Effector memory CD4-positive, alpha-beta T cell (primary cell): ENCODE measurements around the gene FRMD6.

Experiments
- DNase-seq, 3 donors: peaks; one replicate each; pipeline ENCODE4 v3.0.0-alpha.2; 2020
- H3K27ac ChIP-seq: 2 replicates; pipeline ENCODE4 v1.7.0; 2013; ENCODE audit warnings: mild to moderate bottlenecking, low read length, moderate library complexity; ENCODE audit not compliant: insufficient read depth, poor library complexity, severe bottlenecking
- H3K27me3 ChIP-seq: replicated peaks from 2 replicates; pipeline ENCODE4 v1.7.0; 2013; ENCODE audit warnings: mild to moderate bottlenecking, low read length; ENCODE audit not compliant: insufficient read depth, control insufficient read depth, poor library complexity, severe bottlenecking
- H3K36me3 ChIP-seq: 2 replicates; pipeline ENCODE4 v1.7.0; 2013; ENCODE audit warnings: mild to moderate bottlenecking, low read length, moderate library complexity; ENCODE audit not compliant: control insufficient read depth, insufficient read depth
- H3K4me1 ChIP-seq: 2 replicates; pipeline ENCODE4 v1.7.0; 2013; ENCODE audit warnings: low read length, mild to moderate bottlenecking; ENCODE audit not compliant: control insufficient read depth, insufficient read depth, poor library complexity, severe bottlenecking
- H3K4me3 ChIP-seq: 2 replicates; pipeline ENCODE4 v1.7.0; 2013; ENCODE audit warnings: low read length, low read depth, mild to moderate bottlenecking; ENCODE audit not compliant: insufficient read depth, poor library complexity, severe bottlenecking
- H3K9me3 ChIP-seq: 2 replicates; pipeline ENCODE4 v1.7.0; 2013; ENCODE audit warnings: mild to moderate bottlenecking, low read length, moderate library complexity; ENCODE audit not compliant: control insufficient read depth

Gene FRMD6

GRCh38 chr14:51715250-51715649, 63.5 kb downstream of the FRMD6 start:
- Histone ChIP-seq H3K36me3 (no peaks in the 10 kb centered on the region), H3K4me3 (no peak overlapping the region), H3K9me3 (no peaks in the 10 kb centered on the region), H3K27me3 (no peaks in the 10 kb centered on the region), H3K4me1 (no peaks in the 10 kb centered on the region), H3K27ac (no peak overlapping the region)
- DNase-seq = no peak

DNA sequence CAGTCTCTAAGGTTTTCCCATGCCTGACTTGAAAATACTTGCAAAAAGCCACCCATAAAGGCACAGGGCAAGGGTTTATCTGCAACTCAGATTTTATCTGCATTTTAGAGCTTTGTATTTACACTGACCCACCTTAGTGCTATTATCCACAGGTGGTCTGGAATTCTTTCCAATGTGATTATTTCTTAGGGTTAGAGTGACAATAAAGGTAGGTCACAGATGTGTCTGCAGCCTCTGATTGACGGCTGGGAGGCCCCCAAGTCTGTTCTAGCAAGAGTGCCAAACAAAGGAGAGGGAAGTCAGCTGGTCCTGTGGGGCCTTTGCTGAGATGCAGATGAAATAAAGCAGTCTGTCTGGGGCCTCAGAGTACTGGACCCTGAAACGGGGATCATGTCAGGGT, 64.0 kb downstream of the FRMD6 start:
- Histone ChIP-seq H3K4me1 (no peaks in the 10 kb centered on the region), H3K27ac (no peak overlapping the region), H3K4me3 (no peak overlapping the region), H3K27me3 (no peaks in the 10 kb centered on the region), H3K36me3 (no peaks in the 10 kb centered on the region), H3K9me3 (no peaks in the 10 kb centered on the region)
- no peak for DNase-seq

DNA sequence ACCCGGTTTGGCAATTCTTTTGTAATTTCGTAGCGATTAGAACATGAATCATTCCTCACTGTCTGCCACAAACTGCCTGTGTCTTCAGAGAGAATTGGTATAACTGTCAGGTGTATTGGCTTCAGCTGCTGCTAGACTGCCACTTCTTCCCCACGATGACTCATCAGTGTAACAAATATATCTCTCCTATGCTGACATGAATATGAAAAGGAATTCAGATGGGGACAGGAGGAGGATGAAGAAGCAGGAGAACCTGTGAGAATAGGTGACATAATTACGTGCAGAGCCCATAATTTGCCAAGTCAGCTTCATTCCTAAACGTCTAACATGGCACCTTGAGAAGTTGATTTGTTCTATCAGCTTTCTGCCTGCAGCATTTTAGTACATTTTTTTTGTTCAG, 64.9 kb downstream of the FRMD6 start:
- H3K4me1 ChIP-seq = no peaks in the 10 kb centered on the region
- H3K27ac ChIP-seq = no peak overlapping the region
- no peak for DNase-seq
- H3K36me3 ChIP-seq = no peaks in the 10 kb centered on the region
- no peaks in the 10 kb centered on the region for H3K9me3 ChIP-seq
- no peak overlapping the region for H3K4me3 ChIP-seq
- no peaks in the 10 kb centered on the region for H3K27me3 ChIP-seq

DNA sequence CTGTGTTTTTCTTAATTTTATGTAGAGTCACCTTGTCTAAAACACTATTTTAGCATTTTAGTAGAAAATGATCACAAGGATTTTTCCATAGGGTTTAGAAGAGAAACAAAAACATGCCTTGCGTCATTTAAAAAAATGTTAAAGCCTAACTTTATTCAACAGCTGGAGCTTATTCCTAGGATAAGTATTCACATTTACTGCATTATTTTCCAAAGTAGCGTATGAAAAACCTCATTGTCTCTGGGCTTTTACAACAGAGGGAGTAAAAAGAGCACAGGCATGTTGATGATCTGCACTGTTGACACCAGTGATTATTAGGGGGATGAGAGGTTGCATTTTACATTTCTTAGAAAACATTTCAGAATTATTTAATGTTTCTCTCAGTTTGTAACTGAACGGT, 66.1 kb downstream of the FRMD6 start:
- no peak for DNase-seq
- no peak overlapping the region for H3K4me3 ChIP-seq
- no peaks in the 10 kb centered on the region for H3K4me1 ChIP-seq
- no peak overlapping the region for H3K27ac ChIP-seq
- no peaks in the 10 kb centered on the region for H3K27me3 ChIP-seq
- H3K9me3 ChIP-seq = no peaks in the 10 kb centered on the region
- no peaks in the 10 kb centered on the region for H3K36me3 ChIP-seq

- H3K36me3 ChIP-seq = no peaks in the 10 kb centered on the region
- no peaks in the 10 kb centered on the region for H3K9me3 ChIP-seq
- no peak for DNase-seq
- no peaks in the 10 kb centered on the region for H3K4me1 ChIP-seq
- no peak overlapping the region for H3K27ac ChIP-seq
- H3K4me3 ChIP-seq = no peak overlapping the region
- H3K27me3 ChIP-seq = no peaks in the 10 kb centered on the region
These were observed 68.2 kb downstream of the FRMD6 start for GRCh38 chr14:51719955-51720354.

GRCh38 chr14:51723990-51724389, 72.3 kb downstream of the FRMD6 start:
- H3K27ac ChIP-seq = no peak overlapping the region
- no peaks in the 10 kb centered on the region for H3K27me3 ChIP-seq
- no peaks in the 10 kb centered on the region for H3K36me3 ChIP-seq
- no peak overlapping the region for H3K4me3 ChIP-seq
- H3K9me3 ChIP-seq = no peaks in the 10 kb centered on the region
- no peak for DNase-seq
- H3K4me1 ChIP-seq = no peaks in the 10 kb centered on the region

GRCh38 chr14:51724650-51725049, 72.9 kb downstream of the FRMD6 start:
- H3K36me3 ChIP-seq = no peaks in the 10 kb centered on the region

GRCh38 chr14:51725061-51725460, 73.4 kb downstream of the FRMD6 start:
- H3K27me3 ChIP-seq = no peaks in the 10 kb centered on the region
- H3K4me1 ChIP-seq = no peaks in the 10 kb centered on the region
- no peaks in the 10 kb centered on the region for H3K9me3 ChIP-seq
- DNase-seq = no peak
- no peaks in the 10 kb centered on the region for H3K36me3 ChIP-seq
- no peak overlapping the region for H3K27ac ChIP-seq
- no peak overlapping the region for H3K4me3 ChIP-seq

More at GRCh38 chr14:51724650-51725049, 72.9 kb downstream of the FRMD6 start:
- Histone ChIP-seq H3K4me3 (no peak overlapping the region), H3K27ac (no peak overlapping the region), H3K27me3 (no peaks in the 10 kb centered on the region), H3K4me1 (no peaks in the 10 kb centered on the region), H3K9me3 (no peaks in the 10 kb centered on the region)
- no peak for DNase-seq

- H3K4me3 ChIP-seq = no peak overlapping the region
- no peak for DNase-seq
- H3K27me3 ChIP-seq = no peaks in the 10 kb centered on the region
- H3K9me3 ChIP-seq = no peaks in the 10 kb centered on the region
- no peaks in the 10 kb centered on the region for H3K36me3 ChIP-seq
- no peaks in the 10 kb centered on the region for H3K4me1 ChIP-seq
- no peak overlapping the region for H3K27ac ChIP-seq
These were observed 74.6 kb downstream of the FRMD6 start for GRCh38 chr14:51726166-51726899.

- no peaks in the 10 kb centered on the region for H3K36me3 ChIP-seq
- no peaks in the 10 kb centered on the region for H3K9me3 ChIP-seq
- H3K27ac ChIP-seq = no peak overlapping the region
- no peak for DNase-seq
- no peak overlapping the region for H3K4me3 ChIP-seq
- H3K4me1 ChIP-seq = no peaks in the 10 kb centered on the region
- no peaks in the 10 kb centered on the region for H3K27me3 ChIP-seq
These were observed 75.8 kb downstream of the FRMD6 start for GRCh38 chr14:51727526-51727925.
